A673 (cell line): Measurements from ENCODE around the gene PLXNA3. TPM values are rescaled to one million over a fixed set of nuclear protein-coding genes. Genes with fewer than 3 reads are reported as not detected.
A peak's percentile ranks its signal among the peaks of the same experiment; 100 is the strongest.

Experiments
- BruUV-seq: library from RNA; stranded (reverse); fragments of 400-500 nt; replicated peaks from 2 replicates; lab custom pipeline; 2021; lab: Mats Ljungman, UMichigan
- CTCF ChIA-PET: fragments of 300-600 bp; sonication (Branson Sonifier 250); formaldehyde crosslinking; loops from one replicate; lab custom pipeline; 2022; ENCODE audit warnings: antibody characterized with exemption; lab: Charles Lee
- POLR2A ChIA-PET: fragments of 300-600 bp; sonication (Branson Sonifier 250); formaldehyde crosslinking; loops from one replicate; lab custom pipeline; 2022; ENCODE audit warnings: antibody characterized with exemption; ENCODE audit not compliant: low non-redundant PET; lab: Charles Lee
- DNase-seq: peaks from one replicate; pipeline ENCODE4 v3.0.0-alpha.2; 2015; ENCODE audit warnings: low spot score
- H3K27ac ChIP-seq: fragments of 200-600 bp; sonication (generic); 2 replicates; pipeline ENCODE4 v1.5.1; 2016; ENCODE audit warnings: mixed run types, low read depth, mild to moderate bottlenecking, mixed read lengths, antibody characterized with exemption, low read length; ENCODE audit not compliant: poor library complexity, severe bottlenecking
- H3K27me3 ChIP-seq: fragments of 200-600 bp; sonication (generic); replicated peaks from 2 replicates; pipeline ENCODE4 v1.6.1; 2017; ENCODE audit warnings: mixed run types, low read depth, mild to moderate bottlenecking, mixed read lengths, antibody characterized with exemption, low read length; ENCODE audit not compliant: insufficient read depth, poor library complexity
- H3K36me3 ChIP-seq: fragments of 200-600 bp; sonication (generic); 2 replicates; pipeline ENCODE4 v1.6.1; 2016; ENCODE audit warnings: mixed run types, mild to moderate bottlenecking, mixed read lengths, antibody characterized with exemption, low read length; ENCODE audit not compliant: insufficient read depth, poor library complexity, severe bottlenecking
- H3K4me1 ChIP-seq: fragments of 200-600 bp; sonication (generic); 2 replicates; pipeline ENCODE4 v1.6.1; 2017; ENCODE audit warnings: mixed run types, mild to moderate bottlenecking, mixed read lengths, antibody characterized with exemption, low read length; ENCODE audit not compliant: insufficient read depth, poor library complexity, severe bottlenecking
- H3K4me3 ChIP-seq: fragments of 200-600 bp; sonication (generic); 2 replicates; pipeline ENCODE4 v1.5.1; 2016; ENCODE audit warnings: low read depth, mixed run types, mild to moderate bottlenecking, mixed read lengths, low read length; ENCODE audit not compliant: poor library complexity, severe bottlenecking
- H3K9me3 ChIP-seq: fragments of 200-600 bp; sonication (generic); 2 replicates; pipeline ENCODE4 v1.6.1; 2016; ENCODE audit warnings: mixed run types, low read depth, mild to moderate bottlenecking, mixed read lengths, antibody characterized with exemption, low read length; ENCODE audit not compliant: poor library complexity, severe bottlenecking
- EZH2 ChIP-seq: fragments of 200-600 bp; sonication (generic); IDR thresholded peaks from 2 replicates; pipeline ENCODE4 v1.6.1; 2017; ENCODE audit warnings: borderline replicate concordance, low read depth, mild to moderate bottlenecking, mixed read lengths, antibody characterized with exemption, low read length; ENCODE audit not compliant: poor library complexity, severe bottlenecking
- intact Hi-C: fragments of 100-400 bp; cut with micrococcal nuclease; formaldehyde crosslinking; loops from one replicate; pipeline ENCODE4 v1.10.0; 2022; ENCODE audit not compliant: unreplicated experiment
- total RNA-seq: library from RNA; stranded (reverse); gene quantifications from 2 replicates; pipeline ENCODE4 v1.2.3, GENCODE V29; 2021
- TF ChIP-seq, protein P1 (sequence below): fragments of 300-800, 200-600 bp; sonication (generic); conservative IDR thresholded peaks from 2 replicates; pipeline ENCODE4 v1.5.1; 2017; ENCODE audit warnings: low read depth, mild to moderate bottlenecking, antibody characterized with exemption, low read length, moderate library complexity, mixed read lengths

PLXNA3 gene
- total RNA-seq, 1 experiment from 2014 or later, result 54.6 TPM

DNA sequence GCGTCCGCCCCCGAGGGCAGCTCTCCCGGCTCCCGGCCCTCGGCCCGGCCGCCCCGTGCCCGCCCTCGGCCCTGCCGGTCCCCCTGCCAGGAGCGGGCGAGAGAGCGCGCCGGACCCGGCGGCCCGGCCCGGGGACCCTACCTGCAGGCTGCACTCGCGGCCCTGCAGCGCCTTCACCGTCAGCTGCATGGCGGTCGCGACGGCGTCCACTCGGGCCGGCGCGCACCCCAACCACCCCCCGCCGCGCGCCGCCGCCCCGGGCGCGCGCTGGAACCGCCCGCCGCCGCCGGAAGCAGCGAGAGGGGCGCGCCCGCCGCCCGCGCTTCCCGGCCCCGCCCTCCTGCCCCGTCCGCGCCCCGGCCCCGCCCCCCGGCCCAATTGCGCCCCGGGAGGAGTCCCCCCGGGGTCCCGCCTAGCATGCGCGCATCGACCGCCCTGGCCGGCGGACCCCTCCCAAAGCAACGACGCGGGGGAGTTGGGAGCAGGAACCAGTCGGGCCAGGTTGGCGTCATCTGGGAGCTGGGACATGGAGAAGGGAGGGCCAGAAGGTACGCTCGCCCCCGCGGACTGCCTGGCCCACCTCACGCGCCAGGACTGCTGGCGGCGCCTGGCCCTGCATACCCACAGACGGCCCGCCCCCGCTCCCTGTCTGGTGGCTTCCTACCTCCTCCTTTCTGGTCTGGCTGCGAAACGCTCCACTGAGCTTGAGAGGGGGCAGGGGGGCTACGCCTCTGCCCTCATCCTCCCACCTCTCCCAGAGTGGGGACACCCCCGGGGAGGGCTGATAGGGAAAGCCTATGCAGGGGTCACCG is 28.5 kb downstream of the PLXNA3 start, which contains the start of gene UBL4A:
Gene UBL4A (minus strand): TSS at position 220 of the 812 bp plus-strand sequence. CDS start 31 bp downstream, at position 189.
- TF ChIP-seq, protein P1, sequence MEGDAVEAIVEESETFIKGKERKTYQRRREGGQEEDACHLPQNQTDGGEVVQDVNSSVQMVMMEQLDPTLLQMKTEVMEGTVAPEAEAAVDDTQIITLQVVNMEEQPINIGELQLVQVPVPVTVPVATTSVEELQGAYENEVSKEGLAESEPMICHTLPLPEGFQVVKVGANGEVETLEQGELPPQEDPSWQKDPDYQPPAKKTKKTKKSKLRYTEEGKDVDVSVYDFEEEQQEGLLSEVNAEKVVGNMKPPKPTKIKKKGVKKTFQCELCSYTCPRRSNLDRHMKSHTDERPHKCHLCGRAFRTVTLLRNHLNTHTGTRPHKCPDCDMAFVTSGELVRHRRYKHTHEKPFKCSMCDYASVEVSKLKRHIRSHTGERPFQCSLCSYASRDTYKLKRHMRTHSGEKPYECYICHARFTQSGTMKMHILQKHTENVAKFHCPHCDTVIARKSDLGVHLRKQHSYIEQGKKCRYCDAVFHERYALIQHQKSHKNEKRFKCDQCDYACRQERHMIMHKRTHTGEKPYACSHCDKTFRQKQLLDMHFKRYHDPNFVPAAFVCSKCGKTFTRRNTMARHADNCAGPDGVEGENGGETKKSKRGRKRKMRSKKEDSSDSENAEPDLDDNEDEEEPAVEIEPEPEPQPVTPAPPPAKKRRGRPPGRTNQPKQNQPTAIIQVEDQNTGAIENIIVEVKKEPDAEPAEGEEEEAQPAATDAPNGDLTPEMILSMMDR, result no peak
- TF ChIP-seq EZH2, result no peak
- ChIA-PET CTCF (no interaction called here), POLR2A (no interaction called here)
- H3K27ac ChIP-seq, result peak within 1 kb of the TSS; percentile 72
- peak within 1 kb of the TSS; percentile 58 for H3K4me3 ChIP-seq
- peaks cover 11% of the 10 kb centered on the region for H3K36me3 ChIP-seq
- H3K4me1 ChIP-seq, result peaks cover 5% of the 10 kb centered on the region
- BruUV-seq, result no TSS peak
- H3K27me3 ChIP-seq, result no peaks in the 10 kb centered on the region
- DNase-seq, result peak; percentile 49
- no peaks in the 10 kb centered on the region for H3K9me3 ChIP-seq
- intact Hi-C loops, result no loop called here

DNA sequence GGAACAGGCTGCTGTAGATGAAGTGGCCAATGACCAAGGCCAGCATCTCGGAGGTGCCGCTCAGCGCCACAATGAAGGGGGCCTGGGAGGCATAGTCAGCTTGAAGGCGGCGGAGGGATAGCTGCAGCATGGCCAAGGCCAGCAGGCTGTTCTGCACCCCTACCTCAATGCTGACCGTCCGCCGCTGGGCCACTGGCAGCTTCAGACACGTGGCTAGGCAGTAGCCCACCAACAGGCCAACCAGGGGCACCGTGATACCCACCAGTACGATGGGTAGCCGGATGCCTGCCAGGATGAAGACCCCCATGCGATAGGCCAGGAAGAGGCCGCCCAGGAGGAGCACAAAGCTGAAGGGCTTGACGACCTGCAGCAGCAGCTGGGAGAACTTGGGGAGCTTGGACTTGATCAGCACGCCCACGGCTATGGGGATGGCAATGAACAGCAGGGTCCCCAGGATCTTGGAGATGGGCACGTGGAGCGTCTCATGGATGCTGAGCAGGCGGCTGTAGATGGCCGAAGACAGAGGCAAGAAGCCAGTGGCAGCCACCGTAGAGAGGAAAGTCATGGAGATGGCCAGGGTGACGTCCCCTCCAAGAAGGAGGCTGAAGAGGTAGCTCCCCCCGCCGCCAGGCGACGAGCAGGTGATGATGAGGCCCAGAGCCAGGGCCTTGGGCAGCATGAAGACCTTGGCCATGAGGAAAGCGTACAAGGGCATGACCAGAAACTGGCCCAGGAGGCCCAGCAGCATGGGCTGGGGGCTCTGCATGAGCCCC is 29.6 kb downstream of the PLXNA3 start:
- no peaks in the 10 kb centered on the region for H3K9me3 ChIP-seq
- peaks cover 11% of the 10 kb centered on the region for H3K36me3 ChIP-seq
- H3K27me3 ChIP-seq, result no peaks in the 10 kb centered on the region
- POLR2A ChIA-PET, result no interaction called here
- no peak for DNase-seq
- CTCF ChIA-PET, result no interaction called here
- no peak overlapping the region for H3K27ac ChIP-seq
- no peak overlapping the region for H3K4me3 ChIP-seq
- no TSS peak for BruUV-seq
- intact Hi-C loops, result no loop called here
- H3K4me1 ChIP-seq, result peaks cover 5% of the 10 kb centered on the region
- TF ChIP-seq EZH2, result no peak
- TF ChIP-seq, protein P1, result no peak

DNA sequence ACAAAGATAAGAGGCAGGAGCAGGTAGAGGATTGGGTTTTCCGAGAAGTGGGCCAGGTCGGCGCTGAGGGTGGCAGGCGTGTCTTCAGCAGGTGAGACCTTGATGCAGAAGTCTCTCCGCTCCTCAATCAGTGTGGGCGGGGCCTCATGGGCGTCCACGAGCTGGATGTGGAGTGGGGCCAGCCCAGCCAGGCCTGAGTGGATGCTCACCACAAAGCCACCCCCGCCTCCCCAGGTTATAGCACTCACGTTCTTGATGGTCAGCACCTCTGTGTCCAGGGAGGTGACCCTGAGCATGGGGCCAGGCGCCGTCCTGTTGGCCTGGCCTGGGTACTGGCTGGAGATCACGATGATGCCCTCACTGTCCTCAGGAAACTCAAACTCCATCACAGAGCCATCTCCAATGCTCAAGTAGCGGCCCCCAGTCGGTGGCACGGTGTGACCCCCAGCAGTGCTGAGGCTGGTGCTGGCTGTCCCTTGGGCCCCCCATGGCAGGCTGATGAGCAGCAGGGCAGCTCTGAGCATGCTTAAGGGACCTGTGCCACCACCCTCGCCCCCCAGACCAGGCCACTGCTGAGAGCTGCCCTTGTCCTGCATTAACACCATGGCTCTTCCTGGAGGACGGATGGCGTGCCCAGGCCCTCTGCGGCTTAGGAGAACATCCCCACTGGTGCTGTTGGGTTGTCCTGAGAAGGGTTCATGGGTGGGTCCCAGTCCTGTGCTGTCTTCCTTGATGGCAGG is 30.4 kb downstream of the PLXNA3 start:
- Histone ChIP-seq H3K27me3 (no peaks in the 10 kb centered on the region), H3K36me3 (peaks cover 11% of the 10 kb centered on the region), H3K4me1 (peaks cover 5% of the 10 kb centered on the region), H3K4me3 (no peak overlapping the region), H3K9me3 (no peaks in the 10 kb centered on the region), H3K27ac (no peak overlapping the region)
- no peak for DNase-seq
- BruUV-seq, result no TSS peak
- TF ChIP-seq, protein P1, result no peak
- no peak for TF ChIP-seq EZH2
- POLR2A ChIA-PET, result no interaction called here
- CTCF ChIA-PET, result no interaction called here
- intact Hi-C loops, result no loop called here
